ENCODE data around the gene DPYD. TPM values are rescaled to one million over a fixed set of nuclear protein-coding genes. Genes with fewer than 3 reads are reported as not detected.

DPYD gene
- total RNA-seq, 1 donor from 2014 or later: 12.8 TPM

DNA sequence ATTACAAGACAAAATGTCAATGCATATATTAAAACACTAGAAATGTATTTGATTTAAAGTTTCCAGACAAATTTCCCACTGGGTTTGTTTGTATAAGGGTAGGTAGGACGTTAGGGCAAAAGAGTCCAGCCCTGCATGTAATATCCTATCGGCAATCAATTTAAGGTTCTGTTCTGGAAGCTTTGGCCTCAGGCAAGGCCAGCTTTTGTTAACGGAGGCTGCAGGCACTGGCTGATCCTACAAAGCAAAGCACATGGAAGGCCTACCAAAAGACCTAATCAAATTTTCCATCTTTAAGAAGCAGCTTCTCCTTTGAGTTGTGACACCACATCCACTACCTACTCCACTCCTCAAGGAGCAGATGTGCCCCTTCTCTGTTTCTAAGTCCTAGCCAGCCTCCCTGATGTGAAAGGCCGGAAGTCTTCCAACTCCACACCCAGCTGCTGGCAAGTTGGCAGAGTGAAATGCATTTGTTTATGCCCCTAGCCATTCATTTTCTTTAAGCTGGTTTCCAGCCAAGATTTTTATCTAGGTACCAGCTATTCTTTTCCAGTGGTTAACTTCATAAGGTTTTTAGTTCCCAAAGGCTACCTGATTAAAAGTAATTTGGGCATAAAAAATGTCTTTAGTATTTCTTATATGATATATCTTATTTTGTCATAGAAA lies 746.7 kb downstream of the DPYD start:
- Mint-ChIP-seq H3K27ac (ENCODE audit: unreplicated experiment) (no peak overlapping the region), H3K9me3 (ENCODE audit: unreplicated experiment) (no peaks in the 10 kb centered on the region), H3K36me3 (ENCODE audit: unreplicated experiment) (no peaks in the 10 kb centered on the region), H3K4me1 (ENCODE audit: low read depth, unreplicated experiment) (peaks cover 7% of the 10 kb centered on the region), H3K4me3 (ENCODE audit: unreplicated experiment) (no peak overlapping the region), H3K27me3 (ENCODE audit: unreplicated experiment) (no peaks in the 10 kb centered on the region)
- DNase-seq: no peak
- TF ChIP-seq, protein P1, sequence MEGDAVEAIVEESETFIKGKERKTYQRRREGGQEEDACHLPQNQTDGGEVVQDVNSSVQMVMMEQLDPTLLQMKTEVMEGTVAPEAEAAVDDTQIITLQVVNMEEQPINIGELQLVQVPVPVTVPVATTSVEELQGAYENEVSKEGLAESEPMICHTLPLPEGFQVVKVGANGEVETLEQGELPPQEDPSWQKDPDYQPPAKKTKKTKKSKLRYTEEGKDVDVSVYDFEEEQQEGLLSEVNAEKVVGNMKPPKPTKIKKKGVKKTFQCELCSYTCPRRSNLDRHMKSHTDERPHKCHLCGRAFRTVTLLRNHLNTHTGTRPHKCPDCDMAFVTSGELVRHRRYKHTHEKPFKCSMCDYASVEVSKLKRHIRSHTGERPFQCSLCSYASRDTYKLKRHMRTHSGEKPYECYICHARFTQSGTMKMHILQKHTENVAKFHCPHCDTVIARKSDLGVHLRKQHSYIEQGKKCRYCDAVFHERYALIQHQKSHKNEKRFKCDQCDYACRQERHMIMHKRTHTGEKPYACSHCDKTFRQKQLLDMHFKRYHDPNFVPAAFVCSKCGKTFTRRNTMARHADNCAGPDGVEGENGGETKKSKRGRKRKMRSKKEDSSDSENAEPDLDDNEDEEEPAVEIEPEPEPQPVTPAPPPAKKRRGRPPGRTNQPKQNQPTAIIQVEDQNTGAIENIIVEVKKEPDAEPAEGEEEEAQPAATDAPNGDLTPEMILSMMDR (IDR thresholded peaks at IDR 0.05; ENCODE audit: partially characterized antibody, unreplicated experiment): no peak

GRCh38 chr1:97170300-97170699 lies 750.5 kb downstream of the DPYD start:
- no peak overlapping the region for H3K27ac Mint-ChIP-seq (ENCODE audit: unreplicated experiment)
- no peaks in the 10 kb centered on the region for H3K4me1 Mint-ChIP-seq (ENCODE audit: low read depth, unreplicated experiment)
- no peaks in the 10 kb centered on the region for H3K9me3 Mint-ChIP-seq (ENCODE audit: unreplicated experiment)
- DNase-seq: no peak
- no peak overlapping the region for H3K4me3 Mint-ChIP-seq (ENCODE audit: unreplicated experiment)
- no peaks in the 10 kb centered on the region for H3K27me3 Mint-ChIP-seq (ENCODE audit: unreplicated experiment)
- H3K36me3 Mint-ChIP-seq (ENCODE audit: unreplicated experiment): no peaks in the 10 kb centered on the region
- TF ChIP-seq, protein P1 (IDR thresholded peaks at IDR 0.05; ENCODE audit: partially characterized antibody, unreplicated experiment): no peak

GRCh38 chr1:97168056-97168455 lies 752.8 kb downstream of the DPYD start:
- no peak for DNase-seq
- no peak overlapping the region for H3K4me3 Mint-ChIP-seq (ENCODE audit: unreplicated experiment)
- H3K36me3 Mint-ChIP-seq (ENCODE audit: unreplicated experiment): peaks cover 5% of the 10 kb centered on the region
- no peaks in the 10 kb centered on the region for H3K4me1 Mint-ChIP-seq (ENCODE audit: low read depth, unreplicated experiment)
- no peak overlapping the region for H3K27ac Mint-ChIP-seq (ENCODE audit: unreplicated experiment)
- TF ChIP-seq, protein P1 (IDR thresholded peaks at IDR 0.05; ENCODE audit: partially characterized antibody, unreplicated experiment): no peak
- no peaks in the 10 kb centered on the region for H3K27me3 Mint-ChIP-seq (ENCODE audit: unreplicated experiment)
- no peaks in the 10 kb centered on the region for H3K9me3 Mint-ChIP-seq (ENCODE audit: unreplicated experiment)

GRCh38 chr1:97167246-97167645 lies 753.6 kb downstream of the DPYD start:
- no peak overlapping the region for H3K4me3 Mint-ChIP-seq (ENCODE audit: unreplicated experiment)
- no peaks in the 10 kb centered on the region for H3K27me3 Mint-ChIP-seq (ENCODE audit: unreplicated experiment)
- H3K4me1 Mint-ChIP-seq (ENCODE audit: low read depth, unreplicated experiment): no peaks in the 10 kb centered on the region
- H3K9me3 Mint-ChIP-seq (ENCODE audit: unreplicated experiment): no peaks in the 10 kb centered on the region
- peaks cover 5% of the 10 kb centered on the region for H3K36me3 Mint-ChIP-seq (ENCODE audit: unreplicated experiment)
- no peak for DNase-seq
- TF ChIP-seq, protein P1 (IDR thresholded peaks at IDR 0.05; ENCODE audit: partially characterized antibody, unreplicated experiment): no peak
- no peak overlapping the region for H3K27ac Mint-ChIP-seq (ENCODE audit: unreplicated experiment)

GRCh38 chr1:97166626-97167025 lies 754.2 kb downstream of the DPYD start:
- Mint-ChIP-seq H3K27ac (ENCODE audit: unreplicated experiment) (no peak overlapping the region), H3K36me3 (ENCODE audit: unreplicated experiment) (peaks cover 5% of the 10 kb centered on the region)

More at GRCh38 chr1:97166626-97167025, 754.2 kb downstream of the DPYD start:
- Mint-ChIP-seq H3K27me3 (ENCODE audit: unreplicated experiment) (no peaks in the 10 kb centered on the region), H3K4me1 (ENCODE audit: low read depth, unreplicated experiment) (no peaks in the 10 kb centered on the region), H3K4me3 (ENCODE audit: unreplicated experiment) (no peak overlapping the region), H3K9me3 (ENCODE audit: unreplicated experiment) (no peaks in the 10 kb centered on the region)
- DNase-seq: no peak
- TF ChIP-seq, protein P1 (IDR thresholded peaks at IDR 0.05; ENCODE audit: partially characterized antibody, unreplicated experiment): no peak

All from glutamatergic neuron (in vitro differentiated cells).